ENCODE data around the gene EDC4.

EDC4 gene

GRCh38 chr16:67915831-67916723 is 43.2 kb downstream of the EDC4 start:
- TF ChIP-seq, protein P1, sequence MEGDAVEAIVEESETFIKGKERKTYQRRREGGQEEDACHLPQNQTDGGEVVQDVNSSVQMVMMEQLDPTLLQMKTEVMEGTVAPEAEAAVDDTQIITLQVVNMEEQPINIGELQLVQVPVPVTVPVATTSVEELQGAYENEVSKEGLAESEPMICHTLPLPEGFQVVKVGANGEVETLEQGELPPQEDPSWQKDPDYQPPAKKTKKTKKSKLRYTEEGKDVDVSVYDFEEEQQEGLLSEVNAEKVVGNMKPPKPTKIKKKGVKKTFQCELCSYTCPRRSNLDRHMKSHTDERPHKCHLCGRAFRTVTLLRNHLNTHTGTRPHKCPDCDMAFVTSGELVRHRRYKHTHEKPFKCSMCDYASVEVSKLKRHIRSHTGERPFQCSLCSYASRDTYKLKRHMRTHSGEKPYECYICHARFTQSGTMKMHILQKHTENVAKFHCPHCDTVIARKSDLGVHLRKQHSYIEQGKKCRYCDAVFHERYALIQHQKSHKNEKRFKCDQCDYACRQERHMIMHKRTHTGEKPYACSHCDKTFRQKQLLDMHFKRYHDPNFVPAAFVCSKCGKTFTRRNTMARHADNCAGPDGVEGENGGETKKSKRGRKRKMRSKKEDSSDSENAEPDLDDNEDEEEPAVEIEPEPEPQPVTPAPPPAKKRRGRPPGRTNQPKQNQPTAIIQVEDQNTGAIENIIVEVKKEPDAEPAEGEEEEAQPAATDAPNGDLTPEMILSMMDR (IDR thresholded peaks at IDR 0.05; ENCODE audit: low read depth, low read length): no peak
- no peak for DNase-seq (ENCODE audit: low read depth, low spot score)
- H3K4me3 ChIP-seq (ENCODE audit: low read depth, low read length): no peak overlapping the region
- in situ Hi-C loops (cut with HindIII; ENCODE audit: low sequenced_read_pairs): no loop called here

DNA sequence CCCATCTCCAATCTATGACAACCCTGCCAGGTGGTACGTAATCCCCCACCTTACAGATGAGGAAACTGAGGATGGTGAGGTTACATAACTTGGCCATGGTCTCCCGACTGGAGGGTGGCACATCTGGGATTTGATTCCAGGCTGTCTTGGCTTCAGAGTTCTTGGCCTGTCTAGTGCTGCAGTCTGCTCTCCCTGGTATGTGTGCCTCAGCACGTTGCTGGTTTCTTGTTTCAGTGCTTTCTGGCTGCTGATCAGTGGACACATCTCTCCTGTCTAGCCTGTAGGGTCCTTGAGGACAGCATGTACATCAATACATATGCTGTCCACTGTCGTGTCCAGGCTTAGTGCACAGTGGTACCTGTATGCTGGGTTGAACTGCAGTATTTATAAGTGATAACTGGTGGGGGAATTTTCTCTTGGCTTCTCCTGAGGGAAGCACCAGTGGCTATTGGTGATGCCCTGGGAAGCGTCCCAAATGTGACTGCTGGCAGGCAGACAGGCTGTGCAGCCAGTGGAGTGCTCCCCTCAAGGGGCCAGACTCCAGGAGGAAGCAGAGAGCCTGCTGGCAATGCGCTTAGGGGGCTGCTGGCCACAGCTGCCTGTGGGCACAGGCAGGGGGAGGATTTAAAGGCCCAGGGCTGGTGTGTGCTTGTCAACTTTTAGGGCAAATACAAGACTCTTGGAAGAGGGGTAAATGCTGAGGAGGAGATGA is 44.4 kb downstream of the EDC4 start:
- TF ChIP-seq, protein P1 (IDR thresholded peaks at IDR 0.05; ENCODE audit: low read depth, low read length): no peak
- no peak overlapping the region for H3K4me3 ChIP-seq (ENCODE audit: low read depth, low read length)
- DNase-seq (ENCODE audit: low read depth, low spot score): no peak
- in situ Hi-C loops (cut with HindIII; ENCODE audit: low sequenced_read_pairs): no loop called here

DNA sequence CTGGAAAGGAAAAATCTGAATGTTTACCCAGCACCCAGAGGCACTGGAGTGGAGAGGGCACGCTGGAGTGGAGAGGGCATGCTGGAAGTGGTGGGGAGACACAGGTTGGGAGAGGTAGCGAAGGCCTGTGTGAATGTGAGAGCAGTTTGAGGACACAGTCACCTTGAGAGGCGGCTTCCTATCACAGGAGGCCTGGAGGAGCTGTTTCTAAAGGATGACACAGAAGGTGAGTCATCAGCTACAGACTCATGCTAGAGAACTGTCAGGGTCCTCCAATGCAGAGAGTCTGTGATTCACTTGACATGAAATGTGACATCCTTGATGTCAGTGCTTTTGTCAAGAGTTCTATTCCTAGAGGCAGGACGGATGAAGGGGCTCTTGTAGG is 45.0 kb downstream of the EDC4 start:
- in situ Hi-C loops (cut with HindIII; ENCODE audit: low sequenced_read_pairs): no loop called here
- TF ChIP-seq, protein P1 (IDR thresholded peaks at IDR 0.05; ENCODE audit: low read depth, low read length): no peak
- no peak overlapping the region for H3K4me3 ChIP-seq (ENCODE audit: low read depth, low read length)
- peak; percentile 74 for DNase-seq (ENCODE audit: low read depth, low spot score)

- DNase-seq (ENCODE audit: low read depth, low spot score): no peak
- H3K4me3 ChIP-seq (ENCODE audit: low read depth, low read length): no peak overlapping the region
- TF ChIP-seq, protein P1 (IDR thresholded peaks at IDR 0.05; ENCODE audit: low read depth, low read length): no peak
- in situ Hi-C loops (cut with HindIII; ENCODE audit: low sequenced_read_pairs): no loop called here
Measured at GRCh38 chr16:67919622-67920221, 46.9 kb downstream of the EDC4 start.

- no peak for DNase-seq (ENCODE audit: low read depth, low spot score)
- H3K4me3 ChIP-seq (ENCODE audit: low read depth, low read length): no peak overlapping the region
- TF ChIP-seq, protein P1 (IDR thresholded peaks at IDR 0.05; ENCODE audit: low read depth, low read length): no peak
- in situ Hi-C loops (cut with HindIII; ENCODE audit: low sequenced_read_pairs): no loop called here
Measured at GRCh38 chr16:67922221-67922620, 49.4 kb downstream of the EDC4 start.

DNA sequence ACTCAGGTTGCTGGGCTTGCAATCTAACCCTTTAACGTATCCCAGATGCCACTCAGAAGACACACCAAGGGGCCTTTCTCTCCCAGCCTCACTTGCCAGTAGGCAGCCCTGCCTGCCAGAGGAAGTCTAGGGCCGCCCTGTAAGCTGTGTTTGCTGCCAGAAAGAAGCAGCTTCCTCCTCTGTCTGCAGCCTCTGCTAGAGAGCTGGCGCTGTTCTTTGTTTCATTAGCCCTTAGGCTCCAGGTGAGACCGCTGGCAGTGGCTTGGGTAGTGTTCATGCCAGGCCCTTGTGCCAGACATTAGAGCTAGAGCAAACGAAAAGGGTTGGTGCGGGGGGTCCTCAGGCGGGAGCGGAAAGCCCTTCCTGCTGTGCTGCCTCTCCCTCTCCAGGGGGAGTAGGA is 49.9 kb downstream of the EDC4 start:
- TF ChIP-seq, protein P1 (IDR thresholded peaks at IDR 0.05; ENCODE audit: low read depth, low read length): no peak
- DNase-seq (ENCODE audit: low read depth, low spot score): no peak
- no peak overlapping the region for H3K4me3 ChIP-seq (ENCODE audit: low read depth, low read length)
- in situ Hi-C loops (cut with HindIII; ENCODE audit: low sequenced_read_pairs): no loop called here

Measured in astrocyte of the spinal cord (primary cell).